ENCODE results near the gene TBL1XR1.
"Not testable (repeated sequence)": the region's sequence is repeated elsewhere in the genome, so short reads cannot be mapped to it uniquely, and the experiment has no call there.

The TBL1XR1 gene

GRCh38 chr3:177174607-177175170, 22.6 kb downstream of the TBL1XR1 start:
- no peak for TF ChIP-seq CTCF (conservative IDR thresholded peaks at IDR 0.05)

GRCh38 chr3:177169936-177170722, 27.2 kb downstream of the TBL1XR1 start:
- no peak for TF ChIP-seq CTCF (conservative IDR thresholded peaks at IDR 0.05)
- H3K27ac ChIP-seq: no peak overlapping the region

More at GRCh38 chr3:177174607-177175170, 22.6 kb downstream of the TBL1XR1 start:
- no peak overlapping the region for H3K27ac ChIP-seq

DNA sequence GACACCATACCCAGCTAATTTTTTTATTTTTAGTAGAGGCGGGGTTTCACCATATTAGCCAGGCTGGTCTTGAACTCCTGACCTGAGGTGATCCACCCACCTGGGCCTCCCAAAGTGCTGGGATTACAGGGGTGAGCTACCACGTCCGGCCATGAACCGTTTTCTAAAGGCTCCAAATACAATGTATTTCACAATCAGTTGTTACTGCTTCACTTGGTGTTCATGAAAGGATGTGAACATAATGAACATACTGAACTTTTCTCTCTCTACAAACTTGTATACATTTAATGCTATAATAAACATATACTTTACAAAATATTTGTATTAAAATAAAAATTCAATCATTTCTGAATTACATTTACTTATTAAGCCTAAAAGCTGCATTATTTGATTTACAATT, 28.9 kb downstream of the TBL1XR1 start:
- no peak for TF ChIP-seq CTCF (conservative IDR thresholded peaks at IDR 0.05)
- H3K27ac ChIP-seq: no peak overlapping the region

- H3K27ac ChIP-seq: 0 out of 2 replicates have a peak overlapping the region, but pooled peaks have one; percentile 5
- TF ChIP-seq CTCF (conservative IDR thresholded peaks at IDR 0.05): no peak
These were observed 34.5 kb downstream of the TBL1XR1 start for GRCh38 chr3:177162742-177163141.

GRCh38 chr3:177161603-177162002, 35.7 kb downstream of the TBL1XR1 start:
- not testable (repeated sequence) for H3K27ac ChIP-seq

- no peak overlapping the region for H3K27ac ChIP-seq
- TF ChIP-seq CTCF (conservative IDR thresholded peaks at IDR 0.05): no peak
These were observed 38.8 kb downstream of the TBL1XR1 start for GRCh38 chr3:177158461-177158860.

- no peak overlapping the region for H3K27ac ChIP-seq
- TF ChIP-seq CTCF (conservative IDR thresholded peaks at IDR 0.05): no peak
These were observed 39.8 kb downstream of the TBL1XR1 start for GRCh38 chr3:177157492-177157891.

DNA sequence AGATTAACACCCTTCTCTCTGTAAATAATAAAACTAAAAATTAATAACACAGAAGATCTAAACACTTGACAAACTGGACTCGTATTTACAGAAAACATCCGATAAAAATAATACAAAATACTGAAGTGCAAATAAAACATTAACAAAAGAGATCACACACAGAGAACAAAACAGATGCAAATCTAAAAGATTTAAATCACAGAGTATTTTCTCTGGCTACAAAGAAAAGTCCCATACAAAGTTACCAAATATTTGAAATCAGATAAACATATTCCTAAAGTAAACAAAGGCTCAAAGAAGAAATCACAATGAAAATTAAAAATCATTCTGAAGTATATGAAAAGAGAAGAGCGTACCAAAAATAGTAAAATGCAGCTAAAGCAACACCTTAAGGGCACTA, 42.5 kb downstream of the TBL1XR1 start:
- peak overlapping the region; percentile 45 for H3K27ac ChIP-seq
- no peak for TF ChIP-seq CTCF (conservative IDR thresholded peaks at IDR 0.05)

Data from VCaP (cell line).